Nucleus accumbens (tissue), 56 donors: ENCODE data around the gene PLS3.

Experiments
- DNase-seq, 56 donors: peaks; one replicate each; lab custom pipeline; 2025; lab: John Stamatoyannopoulos, UW

The PLS3 gene

DNA sequence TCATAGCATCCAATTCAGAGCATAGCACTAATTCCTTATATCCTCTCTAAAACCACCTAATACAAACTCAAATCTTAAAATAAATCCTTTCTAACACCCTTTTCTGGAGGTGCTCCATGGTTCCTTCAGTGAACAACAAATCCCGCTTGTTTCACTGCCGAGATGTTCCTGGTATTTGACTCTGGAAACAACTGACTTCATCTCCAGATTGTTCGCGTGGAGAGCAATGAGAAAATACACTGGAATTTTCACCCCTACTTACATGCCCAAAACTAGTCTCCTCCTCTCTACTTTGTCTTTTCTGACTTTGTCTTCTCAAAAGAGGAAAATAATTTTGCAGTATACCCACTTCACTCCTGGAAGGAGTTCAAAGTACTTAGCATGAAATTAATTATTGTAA lies 129.0 kb downstream of the PLS3 start:
- no peak for DNase-seq

GRCh38 chrX:115690511-115691216 lies 129.7 kb downstream of the PLS3 start:
- DNase-seq = peak in 44 of 56 donors; percentile 0 to 65 (median 11)

DNA sequence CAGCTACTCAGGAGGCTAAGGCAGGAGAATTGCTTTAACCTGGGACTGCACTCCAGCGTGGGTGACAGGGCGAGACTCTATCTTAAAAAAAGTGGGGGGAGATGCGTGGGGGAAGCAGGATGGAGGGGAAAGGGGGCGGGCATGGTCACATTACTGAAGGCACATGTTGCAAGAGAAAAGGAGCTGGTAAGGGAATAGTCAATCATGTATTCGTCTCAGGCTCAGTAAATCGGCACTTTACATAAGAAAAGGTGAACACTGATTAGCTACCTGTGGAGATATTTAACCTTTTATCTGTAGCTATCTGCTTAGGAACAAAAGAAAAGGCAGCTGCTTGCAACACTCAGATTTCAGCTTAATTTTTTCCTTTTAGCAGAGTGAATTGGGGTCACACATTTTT lies 132.5 kb downstream of the PLS3 start:
- DNase-seq = no peak

DNA sequence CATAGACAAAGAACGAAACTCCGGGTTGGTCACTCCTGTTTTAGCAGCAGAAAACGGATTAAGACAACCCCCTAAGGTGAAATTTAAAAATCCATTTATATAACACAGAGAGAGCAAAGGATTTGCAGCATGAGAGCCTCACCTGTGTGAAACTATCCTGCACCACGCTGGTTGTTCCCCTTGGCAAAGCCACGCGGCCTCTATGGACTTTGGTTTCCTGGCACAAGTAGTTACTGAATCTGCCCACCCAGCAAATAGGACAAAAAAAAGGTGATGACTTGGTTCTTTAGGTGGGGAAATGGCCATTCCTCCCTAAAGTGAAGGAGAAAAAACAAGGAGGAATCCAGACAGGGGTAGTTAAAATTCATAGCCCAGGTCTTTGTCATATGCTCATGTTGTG lies 133.1 kb downstream of the PLS3 start:
- DNase-seq = no peak

- DNase-seq = no peak
Measured at GRCh38 chrX:115696039-115696438, 135.1 kb downstream of the PLS3 start.

- no peak for DNase-seq
Measured at GRCh38 chrX:115696939-115697338, 136.0 kb downstream of the PLS3 start.

DNA sequence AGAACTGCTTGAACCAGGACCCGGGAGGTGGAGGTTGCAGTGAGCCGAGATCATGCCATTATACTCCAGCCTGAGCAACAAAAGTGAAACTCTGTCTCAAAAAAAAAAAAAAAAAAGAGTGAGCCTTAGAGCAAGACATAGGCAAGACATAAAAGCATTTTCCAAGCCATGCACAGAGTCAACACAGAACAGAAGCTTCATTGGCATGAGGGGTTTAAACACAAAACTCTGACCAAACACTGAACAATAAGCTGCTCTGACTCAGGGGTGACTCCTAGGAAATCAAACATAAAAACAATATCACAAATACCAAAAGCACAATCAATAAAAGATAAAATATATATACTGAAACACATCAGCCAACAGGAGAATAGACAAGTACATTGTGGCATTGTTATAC lies 136.8 kb downstream of the PLS3 start:
- DNase-seq = no peak
